ENCODE data around the gene AFG1L.

The AFG1L gene

GRCh38 chr6:108464418-108465097, 169.7 kb downstream of the AFG1L start:
- DNase-seq = no peak

GRCh38 chr6:108465098-108465495, 170.2 kb downstream of the AFG1L start:
- DNase-seq = no peak

DNA sequence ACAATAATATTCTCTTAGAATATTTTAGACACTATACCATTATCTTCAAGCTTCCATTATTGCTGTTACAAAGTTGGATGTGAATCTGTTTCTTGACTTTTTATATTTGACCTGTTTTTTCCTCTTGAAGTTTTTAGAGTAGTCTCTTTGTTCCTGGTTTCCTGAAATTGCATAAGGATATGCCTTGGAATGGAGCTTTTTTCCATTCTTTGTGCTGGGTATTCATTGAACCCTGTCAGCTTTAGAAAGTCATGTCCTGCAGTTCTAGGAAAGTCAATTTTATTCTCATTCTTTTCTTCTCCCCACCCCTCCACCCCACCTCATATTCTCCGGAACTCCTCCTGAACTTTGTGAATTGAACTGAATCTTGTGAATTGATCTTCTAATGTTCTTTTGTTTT, 173.5 kb downstream of the AFG1L start:
- DNase-seq = no peak

DNA sequence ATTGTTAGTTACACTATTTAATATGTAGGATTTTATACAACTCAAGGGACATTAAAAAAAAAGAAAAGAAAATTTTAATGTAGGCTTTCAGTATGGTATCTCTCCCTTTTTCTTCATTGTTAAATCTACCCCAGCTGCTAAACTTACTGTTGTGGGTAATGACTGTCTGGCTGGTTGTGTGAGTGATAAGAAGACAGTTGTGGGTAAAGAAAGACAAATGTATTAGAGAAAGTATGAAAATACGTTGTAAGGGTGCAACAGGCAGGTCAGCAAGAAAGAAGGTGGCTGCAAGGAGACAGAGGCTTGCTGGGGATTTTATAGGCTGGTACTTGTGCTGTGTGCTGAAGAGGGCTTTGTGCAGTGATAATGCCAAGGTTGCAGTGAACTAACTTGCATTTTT, 174.5 kb downstream of the AFG1L start:
- no peak for DNase-seq

DNA sequence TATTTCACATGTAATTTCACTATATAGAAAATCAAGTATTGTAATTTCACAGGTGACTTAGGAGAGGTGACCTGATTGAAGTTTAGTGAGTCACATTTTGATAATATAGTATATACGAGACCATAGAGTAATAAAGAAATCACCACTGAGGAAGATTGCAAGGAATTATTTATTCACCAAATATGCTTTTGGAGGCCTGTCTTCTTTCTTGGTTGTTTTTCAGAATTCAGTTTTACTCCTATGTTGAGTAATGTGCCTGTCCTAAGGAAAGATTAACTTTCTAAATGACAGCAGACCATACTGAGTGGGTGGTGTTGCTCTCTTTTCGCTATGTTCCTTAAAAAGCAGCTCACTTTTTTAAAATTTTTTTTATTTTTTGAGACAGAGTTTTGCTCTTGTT, 178.3 kb downstream of the AFG1L start:
- DNase-seq = no peak

DNA sequence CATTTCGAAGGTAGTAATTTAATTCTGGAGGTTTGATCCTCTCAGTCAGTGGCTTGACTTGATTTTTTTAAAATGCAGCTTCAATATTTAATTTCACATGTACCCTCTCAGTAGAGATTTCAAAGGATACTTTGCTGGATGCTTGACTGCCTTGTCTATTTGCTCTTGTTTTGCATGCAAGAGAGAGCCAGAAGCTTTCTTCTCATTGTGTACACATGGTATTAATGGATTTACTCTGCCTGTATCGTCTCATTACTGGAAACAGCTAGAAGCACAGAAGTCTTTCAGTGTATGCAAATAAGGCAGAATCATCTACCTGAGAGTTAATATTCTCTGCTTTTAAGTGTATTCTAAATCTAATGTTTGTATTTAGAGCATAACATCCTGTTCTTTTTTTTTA, 181.5 kb downstream of the AFG1L start:
- DNase-seq = no peak

- no peak for DNase-seq
These were observed 182.1 kb downstream of the AFG1L start for GRCh38 chr6:108476847-108477430.

DNA sequence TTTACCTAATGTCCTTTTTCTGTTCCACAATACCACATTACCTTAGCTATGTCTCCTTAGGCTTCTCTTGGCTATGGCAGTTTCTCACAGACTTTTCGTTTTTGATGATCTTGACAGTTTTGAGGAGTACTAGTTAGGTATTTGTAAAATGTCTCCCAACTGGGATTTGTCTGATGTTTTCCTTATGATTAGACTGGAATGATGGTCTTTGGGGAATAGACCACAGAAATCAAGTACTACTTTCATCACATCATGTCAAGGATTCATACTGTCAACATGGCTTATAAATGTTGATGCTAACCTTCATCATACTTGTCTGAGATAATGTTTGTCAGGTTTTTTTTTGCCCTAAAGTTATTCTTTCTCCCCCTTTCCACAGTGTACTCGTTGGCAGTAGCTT, 187.7 kb downstream of the AFG1L start:
- no peak for DNase-seq

- DNase-seq = no peak
These were observed 189.2 kb downstream of the AFG1L start for GRCh38 chr6:108484016-108484415.

- no peak for DNase-seq
These were observed 194.8 kb downstream of the AFG1L start for GRCh38 chr6:108489699-108490098.

- DNase-seq = no peak
These were observed 197.4 kb downstream of the AFG1L start for GRCh38 chr6:108492131-108492766.

DNA sequence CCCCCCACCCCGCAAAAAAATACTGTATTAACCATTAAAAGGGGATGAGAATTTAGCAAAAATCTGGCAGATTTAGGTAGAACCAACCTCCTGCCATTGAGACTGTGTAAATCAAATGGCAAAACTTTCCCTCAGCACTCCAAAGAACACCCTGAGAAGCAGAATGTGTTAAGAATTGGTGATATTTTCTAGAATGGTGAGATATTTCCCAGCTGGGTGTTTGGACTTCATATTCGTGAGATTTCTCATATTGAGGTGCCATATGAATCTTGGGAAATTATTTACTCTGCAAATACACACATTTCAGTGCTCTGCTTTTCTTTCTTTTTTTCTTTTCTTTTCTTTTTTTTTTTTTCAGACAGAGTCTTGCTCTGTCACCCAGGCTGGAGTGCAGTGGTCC, 199.6 kb downstream of the AFG1L start:
- DNase-seq = no peak

GRCh38 chr6:108497883-108498282, 203.0 kb downstream of the AFG1L start:
- no peak for DNase-seq

DNA sequence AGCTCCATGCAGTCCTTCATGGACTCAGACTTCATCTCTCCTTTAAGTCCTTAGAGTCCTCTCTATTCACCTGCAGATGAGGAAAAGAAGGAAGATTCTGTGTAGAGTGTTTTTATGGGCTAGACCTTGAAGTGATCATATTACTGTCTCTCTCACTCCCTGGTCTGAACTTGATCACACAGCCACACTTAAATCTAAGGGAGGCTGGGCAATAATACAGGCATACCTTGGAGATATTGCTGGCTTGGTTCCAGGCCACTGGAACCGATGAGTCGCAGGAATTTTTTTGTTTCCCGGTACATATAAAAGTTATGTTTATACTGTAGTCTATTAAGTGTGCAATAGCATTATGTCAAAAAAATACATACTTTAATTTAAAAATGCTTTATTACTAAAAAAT, 206.7 kb downstream of the AFG1L start:
- DNase-seq = no peak

DNA sequence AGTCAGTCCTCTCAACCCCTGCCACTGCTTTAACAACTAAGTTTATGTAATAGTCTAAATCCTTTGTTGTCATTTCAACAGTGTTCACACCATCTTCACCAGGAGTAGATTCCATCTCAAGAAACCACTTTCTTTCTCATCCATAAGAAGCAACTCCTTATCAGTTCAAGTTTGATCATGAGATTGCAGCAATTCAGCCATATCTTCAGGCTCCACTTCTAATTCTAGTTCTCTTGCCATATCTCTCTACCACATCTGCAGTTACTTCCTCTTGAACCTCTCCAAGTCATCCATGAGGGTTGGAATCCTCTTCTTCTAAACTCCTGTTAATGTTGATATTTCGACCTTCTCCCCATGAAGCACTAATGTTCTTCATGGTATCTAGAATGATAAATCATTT, 208.0 kb downstream of the AFG1L start:
- DNase-seq = no peak

DNA sequence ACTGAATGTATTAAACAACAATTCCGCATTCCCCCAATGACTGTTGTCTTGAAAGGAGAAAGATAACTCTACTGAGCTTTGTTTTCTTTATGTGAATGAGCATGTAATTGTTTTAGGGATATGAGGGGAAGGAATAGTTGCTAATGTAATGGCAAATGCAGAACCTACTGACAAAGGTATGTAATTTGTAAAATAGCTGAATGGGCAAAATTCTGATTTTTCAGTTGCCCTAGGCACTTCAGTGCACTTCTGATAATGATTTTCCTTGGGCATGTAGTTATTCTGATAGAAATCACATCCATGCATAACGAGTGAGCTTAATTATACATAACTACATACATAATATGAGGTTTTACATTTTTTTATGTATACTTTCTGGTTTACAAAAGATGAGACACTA, 212.5 kb downstream of the AFG1L start:
- DNase-seq = no peak

DNA sequence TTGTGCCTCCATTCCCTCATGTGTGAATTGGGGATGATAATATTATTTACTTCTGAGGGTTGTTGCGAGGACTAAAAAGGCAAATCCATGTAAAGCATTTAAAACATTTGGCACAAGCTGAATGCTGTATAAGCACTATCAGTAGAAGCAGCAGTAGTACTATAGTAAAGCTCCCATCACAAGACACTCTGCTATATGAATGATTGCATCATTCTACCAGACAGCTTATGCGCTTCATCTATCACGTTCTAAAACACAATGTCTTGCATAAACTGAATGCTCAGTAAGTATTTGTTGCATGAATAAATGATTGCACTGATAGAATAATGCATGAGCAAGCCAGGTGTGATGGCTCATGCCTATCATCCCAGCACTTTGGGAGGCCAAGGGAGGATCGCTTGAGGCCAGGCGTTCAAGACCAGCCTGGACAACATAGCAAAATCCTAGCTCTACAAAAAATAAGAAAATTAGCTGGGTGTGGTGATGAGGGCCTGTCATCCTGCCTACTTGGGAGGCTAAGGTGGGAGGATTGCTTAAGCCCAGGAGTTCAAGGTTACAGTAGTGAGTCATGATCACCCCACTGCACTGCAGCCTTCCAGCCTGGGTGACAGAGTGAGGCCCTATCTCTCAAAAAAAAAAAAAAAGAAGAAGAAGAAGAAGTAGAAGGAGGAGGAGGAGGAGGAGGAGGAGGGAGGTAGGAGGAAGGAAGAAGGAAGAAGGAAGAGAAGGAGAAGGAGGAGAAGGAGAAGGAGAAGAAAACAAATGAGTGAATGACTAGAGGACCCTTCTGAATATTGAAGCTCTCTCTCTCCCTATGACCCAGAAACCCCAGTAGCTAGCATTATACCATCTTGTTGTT, 215.8 kb downstream of the AFG1L start:
- no peak for DNase-seq

- no peak for DNase-seq
These were observed 224.1 kb downstream of the AFG1L start for GRCh38 chr6:108518714-108519576.

GRCh38 chr6:108521616-108522107, 226.8 kb downstream of the AFG1L start:
- no peak for DNase-seq

- DNase-seq = no peak
These were observed 228.8 kb downstream of the AFG1L start for GRCh38 chr6:108523697-108524096.

- DNase-seq = no peak
These were observed 229.8 kb downstream of the AFG1L start for GRCh38 chr6:108524528-108525248.

GRCh38 chr6:108526739-108527174, 231.9 kb downstream of the AFG1L start:
- DNase-seq = no peak

Measured in activated CD8-positive, alpha-beta memory T cell treated with anti-CD3 and anti-CD28 coated beads, Interleukin-2, amount 50 U/mL, for 4 hours (primary cell).